Measurements from ENCODE around the gene LTBP1.

LTBP1 gene

DNA sequence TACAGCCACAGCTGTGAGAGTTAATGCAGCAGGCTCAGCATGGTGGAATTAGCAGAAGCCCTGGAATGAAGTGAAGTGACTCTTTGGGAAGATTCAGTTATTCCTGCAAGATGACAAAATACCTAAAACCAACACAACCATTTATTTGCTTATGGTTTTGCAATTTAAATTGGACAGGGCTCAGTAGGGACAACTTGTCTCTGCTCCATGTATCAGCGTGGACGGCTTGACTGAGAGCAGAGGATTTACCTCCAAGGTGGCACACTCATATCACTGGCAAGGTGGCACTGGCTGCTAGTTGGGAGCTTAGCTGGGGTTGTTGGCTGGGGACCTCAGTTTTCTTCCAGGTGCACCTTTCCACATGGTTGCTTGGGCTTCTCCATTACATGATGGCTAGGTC, 58.3 kb downstream of the LTBP1 start:
- TF ChIP-seq NFIC (IDR thresholded peaks at IDR 0.05) (no peak), TAF1 (IDR thresholded peaks at IDR 0.05; ENCODE audit: low read depth) (no peak), EP300 (IDR thresholded peaks at IDR 0.05; ENCODE audit: borderline replicate concordance) (no peak), EGR1 (IDR thresholded peaks at IDR 0.05) (no peak), RAD21 (IDR thresholded peaks at IDR 0.05; ENCODE audit: low read depth) (no peak), ZBTB7A (IDR thresholded peaks at IDR 0.05; ENCODE audit: low read depth) (no peak), FOXM1 (IDR thresholded peaks at IDR 0.05; ENCODE audit: borderline replicate concordance, low read depth) (no peak), TEAD4 (IDR thresholded peaks at IDR 0.05) (no peak), CREB1 (IDR thresholded peaks at IDR 0.05; ENCODE audit: low read depth) (no peak), CEBPB (IDR thresholded peaks at IDR 0.05) (no peak), YY1 (IDR thresholded peaks at IDR 0.05; ENCODE audit: low read depth) (no peak)
- TF ChIP-seq, protein P1, sequence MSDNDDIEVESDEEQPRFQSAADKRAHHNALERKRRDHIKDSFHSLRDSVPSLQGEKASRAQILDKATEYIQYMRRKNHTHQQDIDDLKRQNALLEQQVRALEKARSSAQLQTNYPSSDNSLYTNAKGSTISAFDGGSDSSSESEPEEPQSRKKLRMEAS (IDR thresholded peaks at IDR 0.05): no peak
- TF ChIP-seq, protein P2, sequence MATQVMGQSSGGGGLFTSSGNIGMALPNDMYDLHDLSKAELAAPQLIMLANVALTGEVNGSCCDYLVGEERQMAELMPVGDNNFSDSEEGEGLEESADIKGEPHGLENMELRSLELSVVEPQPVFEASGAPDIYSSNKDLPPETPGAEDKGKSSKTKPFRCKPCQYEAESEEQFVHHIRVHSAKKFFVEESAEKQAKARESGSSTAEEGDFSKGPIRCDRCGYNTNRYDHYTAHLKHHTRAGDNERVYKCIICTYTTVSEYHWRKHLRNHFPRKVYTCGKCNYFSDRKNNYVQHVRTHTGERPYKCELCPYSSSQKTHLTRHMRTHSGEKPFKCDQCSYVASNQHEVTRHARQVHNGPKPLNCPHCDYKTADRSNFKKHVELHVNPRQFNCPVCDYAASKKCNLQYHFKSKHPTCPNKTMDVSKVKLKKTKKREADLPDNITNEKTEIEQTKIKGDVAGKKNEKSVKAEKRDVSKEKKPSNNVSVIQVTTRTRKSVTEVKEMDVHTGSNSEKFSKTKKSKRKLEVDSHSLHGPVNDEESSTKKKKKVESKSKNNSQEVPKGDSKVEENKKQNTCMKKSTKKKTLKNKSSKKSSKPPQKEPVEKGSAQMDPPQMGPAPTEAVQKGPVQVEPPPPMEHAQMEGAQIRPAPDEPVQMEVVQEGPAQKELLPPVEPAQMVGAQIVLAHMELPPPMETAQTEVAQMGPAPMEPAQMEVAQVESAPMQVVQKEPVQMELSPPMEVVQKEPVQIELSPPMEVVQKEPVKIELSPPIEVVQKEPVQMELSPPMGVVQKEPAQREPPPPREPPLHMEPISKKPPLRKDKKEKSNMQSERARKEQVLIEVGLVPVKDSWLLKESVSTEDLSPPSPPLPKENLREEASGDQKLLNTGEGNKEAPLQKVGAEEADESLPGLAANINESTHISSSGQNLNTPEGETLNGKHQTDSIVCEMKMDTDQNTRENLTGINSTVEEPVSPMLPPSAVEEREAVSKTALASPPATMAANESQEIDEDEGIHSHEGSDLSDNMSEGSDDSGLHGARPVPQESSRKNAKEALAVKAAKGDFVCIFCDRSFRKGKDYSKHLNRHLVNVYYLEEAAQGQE (IDR thresholded peaks at IDR 0.05; ENCODE audit: low read depth): no peak
- TF ChIP-seq, protein P3, sequence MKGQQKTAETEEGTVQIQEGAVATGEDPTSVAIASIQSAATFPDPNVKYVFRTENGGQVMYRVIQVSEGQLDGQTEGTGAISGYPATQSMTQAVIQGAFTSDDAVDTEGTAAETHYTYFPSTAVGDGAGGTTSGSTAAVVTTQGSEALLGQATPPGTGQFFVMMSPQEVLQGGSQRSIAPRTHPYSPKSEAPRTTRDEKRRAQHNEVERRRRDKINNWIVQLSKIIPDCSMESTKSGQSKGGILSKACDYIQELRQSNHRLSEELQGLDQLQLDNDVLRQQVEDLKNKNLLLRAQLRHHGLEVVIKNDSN (IDR thresholded peaks at IDR 0.05): no peak

DNA sequence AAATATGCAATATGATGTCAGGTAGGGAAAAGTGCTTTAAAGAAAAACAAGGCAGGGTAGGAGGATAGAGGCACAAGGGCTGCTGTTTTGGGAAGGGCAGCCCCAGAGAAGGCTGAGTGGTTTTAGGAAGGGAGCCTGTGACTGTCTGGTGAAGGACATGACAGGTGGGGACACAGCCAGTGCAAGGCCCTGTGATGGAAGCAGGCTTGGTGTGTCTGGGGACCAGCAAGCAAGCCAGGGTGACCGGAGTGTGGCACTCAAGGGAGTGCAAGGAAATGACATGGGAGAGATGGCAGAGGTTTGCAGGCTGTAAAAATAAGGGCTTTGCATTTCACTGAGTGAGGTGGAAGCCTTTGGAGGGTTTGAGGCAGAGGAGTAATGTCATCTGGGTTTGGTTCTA, 62.0 kb downstream of the LTBP1 start:
- no peak for TF ChIP-seq EGR1 (IDR thresholded peaks at IDR 0.05)
- TF ChIP-seq ZBTB7A (IDR thresholded peaks at IDR 0.05; ENCODE audit: low read depth): no peak
- TF ChIP-seq, protein P1 (IDR thresholded peaks at IDR 0.05): no peak
- no peak for TF ChIP-seq TEAD4 (IDR thresholded peaks at IDR 0.05)
- TF ChIP-seq CEBPB (IDR thresholded peaks at IDR 0.05): no peak
- TF ChIP-seq EP300 (IDR thresholded peaks at IDR 0.05; ENCODE audit: borderline replicate concordance): no peak
- TF ChIP-seq, protein P3 (IDR thresholded peaks at IDR 0.05): no peak
- no peak for TF ChIP-seq YY1 (IDR thresholded peaks at IDR 0.05; ENCODE audit: low read depth)
- TF ChIP-seq NFIC (IDR thresholded peaks at IDR 0.05): no peak
- no peak for TF ChIP-seq TAF1 (IDR thresholded peaks at IDR 0.05; ENCODE audit: low read depth)
- no peak for TF ChIP-seq FOXM1 (IDR thresholded peaks at IDR 0.05; ENCODE audit: borderline replicate concordance, low read depth)

DNA sequence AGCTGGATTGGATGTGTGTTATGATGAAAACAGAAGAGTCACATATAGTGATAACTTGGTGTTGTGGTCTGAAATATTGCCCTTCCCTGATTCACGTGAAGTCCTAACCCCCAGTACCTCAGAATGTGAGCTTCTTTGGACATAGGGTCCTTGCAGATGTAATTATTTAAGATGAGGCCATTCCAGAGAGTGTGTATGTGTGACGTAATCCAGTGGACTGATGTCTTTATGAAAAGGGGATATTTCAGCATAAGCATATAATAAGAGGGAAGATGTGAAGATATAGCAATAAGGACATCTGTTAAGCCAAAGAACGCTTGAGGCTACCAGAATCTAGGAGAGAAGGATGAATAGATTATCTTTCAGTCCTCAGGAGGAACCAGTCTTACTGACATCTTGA, 62.5 kb downstream of the LTBP1 start:
- no peak for TF ChIP-seq RAD21 (IDR thresholded peaks at IDR 0.05; ENCODE audit: low read depth)
- TF ChIP-seq CEBPB (IDR thresholded peaks at IDR 0.05): no peak
- TF ChIP-seq TEAD4 (IDR thresholded peaks at IDR 0.05): no peak
- TF ChIP-seq ZBTB7A (IDR thresholded peaks at IDR 0.05; ENCODE audit: low read depth): no peak
- TF ChIP-seq EGR1 (IDR thresholded peaks at IDR 0.05): no peak
- TF ChIP-seq, protein P2 (IDR thresholded peaks at IDR 0.05; ENCODE audit: low read depth): no peak
- no peak for TF ChIP-seq TAF1 (IDR thresholded peaks at IDR 0.05; ENCODE audit: low read depth)
- TF ChIP-seq YY1 (IDR thresholded peaks at IDR 0.05; ENCODE audit: low read depth): no peak
- TF ChIP-seq NFIC (IDR thresholded peaks at IDR 0.05): no peak
- TF ChIP-seq FOXM1 (IDR thresholded peaks at IDR 0.05; ENCODE audit: borderline replicate concordance, low read depth): no peak
- no peak for TF ChIP-seq CREB1 (IDR thresholded peaks at IDR 0.05; ENCODE audit: low read depth)
- TF ChIP-seq, protein P3 (IDR thresholded peaks at IDR 0.05): no peak
- TF ChIP-seq, protein P1 (IDR thresholded peaks at IDR 0.05): no peak
- no peak for TF ChIP-seq EP300 (IDR thresholded peaks at IDR 0.05; ENCODE audit: borderline replicate concordance)
- TF ChIP-seq TCF12 (IDR thresholded peaks at IDR 0.05; ENCODE audit: low read depth): no peak

DNA sequence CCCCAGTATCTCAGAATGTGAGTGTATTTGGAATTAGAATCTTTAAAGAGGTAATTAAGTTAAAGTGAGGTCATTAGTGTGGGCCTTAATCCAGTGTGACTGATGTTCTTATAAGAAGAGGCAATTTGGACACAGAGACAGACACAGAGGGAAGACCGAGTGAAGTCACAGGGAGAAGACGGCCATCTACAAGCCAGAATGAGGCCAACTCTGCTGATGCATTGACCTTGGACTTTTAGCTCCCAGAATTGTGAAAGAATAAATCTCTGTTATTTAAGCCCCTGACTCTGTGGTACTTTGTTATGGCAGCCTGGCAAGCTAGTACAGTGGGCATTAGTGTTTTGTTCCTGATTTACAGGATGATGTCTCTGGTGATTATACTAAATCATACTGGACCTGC, 64.6 kb downstream of the LTBP1 start:
- TF ChIP-seq RAD21 (IDR thresholded peaks at IDR 0.05; ENCODE audit: low read depth): no peak
- no peak for TF ChIP-seq TCF12 (IDR thresholded peaks at IDR 0.05; ENCODE audit: low read depth)
- TF ChIP-seq EP300 (IDR thresholded peaks at IDR 0.05; ENCODE audit: borderline replicate concordance): no peak
- TF ChIP-seq, protein P2 (IDR thresholded peaks at IDR 0.05; ENCODE audit: low read depth): no peak
- TF ChIP-seq, protein P1 (IDR thresholded peaks at IDR 0.05): no peak
- no peak for TF ChIP-seq TEAD4 (IDR thresholded peaks at IDR 0.05)
- TF ChIP-seq FOXM1 (IDR thresholded peaks at IDR 0.05; ENCODE audit: borderline replicate concordance, low read depth): no peak
- no peak for TF ChIP-seq CEBPB (IDR thresholded peaks at IDR 0.05)
- no peak for TF ChIP-seq EGR1 (IDR thresholded peaks at IDR 0.05)
- TF ChIP-seq NFIC (IDR thresholded peaks at IDR 0.05): no peak
- TF ChIP-seq, protein P3 (IDR thresholded peaks at IDR 0.05): no peak
- TF ChIP-seq ZBTB7A (IDR thresholded peaks at IDR 0.05; ENCODE audit: low read depth): no peak
- no peak for TF ChIP-seq CREB1 (IDR thresholded peaks at IDR 0.05; ENCODE audit: low read depth)
- TF ChIP-seq TAF1 (IDR thresholded peaks at IDR 0.05; ENCODE audit: low read depth): no peak

All from Ishikawa (cell line).